Cardiac muscle cell (in vitro differentiated cells and primary cell): ENCODE results near the gene MYBBP1A. TPM values are rescaled to one million over a fixed set of nuclear protein-coding genes. Genes with fewer than 3 reads are reported as not detected.

Source experiments
- DNase-seq, 2 donors: peaks; one replicate each; pipeline versions ENCODE4 v3.0.0 to v3.0.0-alpha.2; 2010 to 2017; ENCODE audit warnings: low read depth in 1 of 2, low spot score in 1 of 2
- H3K27ac ChIP-seq: fragments of 200-600 bp; sonication (generic); 2 replicates; pipeline ENCODE4 v1.5.1; 2016
- H3K27me3 ChIP-seq: fragments of 200-600 bp; sonication (generic); 2 replicates; pipeline ENCODE4 v1.6.0; 2016; ENCODE audit warnings: control low read depth
- H3K36me3 ChIP-seq: fragments of 200-600 bp; sonication (generic); 2 replicates; pipeline ENCODE4 v1.5.1; 2016; ENCODE audit warnings: control low read depth
- H3K4me1 ChIP-seq: fragments of 200-600 bp; sonication (generic); 2 replicates; pipeline ENCODE4 v1.8.1; 2017; ENCODE audit warnings: low read depth, mild to moderate bottlenecking, mixed run types
- H3K4me3 ChIP-seq: fragments of 200-600 bp; sonication (generic); 2 replicates; pipeline ENCODE4 v1.5.1; 2016; ENCODE audit warnings: mild to moderate bottlenecking
- H3K9me3 ChIP-seq: fragments of 200-600 bp; sonication (generic); 2 replicates; pipeline ENCODE4 v1.5.1; 2017; ENCODE audit warnings: low read depth, mild to moderate bottlenecking, control low read depth
- CTCF ChIP-seq: IDR thresholded peaks from 2 replicates; pipeline ENCODE4 v1.5.1; 2012; ENCODE audit warnings: low read depth, mild to moderate bottlenecking, low read length
- polyA plus RNA-seq: library from polyadenylated mRNA; unstranded; fragments of >200 nt; fragmentation: Nextera tagmentation; extraction: Ambion mirVana; gene quantifications from 2 replicates; pipeline ENCODE4 v1.2.1, GENCODE V29; 2016
- total RNA-seq: library from RNA; depleted of rRNA; stranded (reverse); fragments of >200 nt; gene quantifications from 2 replicates; pipeline ENCODE4 v1.2.3, GENCODE V29; 2016

Gene MYBBP1A
- total and polyA plus RNA-seq, 2 experiments from 2014 or later: 51.5 to 57.1 TPM

DNA sequence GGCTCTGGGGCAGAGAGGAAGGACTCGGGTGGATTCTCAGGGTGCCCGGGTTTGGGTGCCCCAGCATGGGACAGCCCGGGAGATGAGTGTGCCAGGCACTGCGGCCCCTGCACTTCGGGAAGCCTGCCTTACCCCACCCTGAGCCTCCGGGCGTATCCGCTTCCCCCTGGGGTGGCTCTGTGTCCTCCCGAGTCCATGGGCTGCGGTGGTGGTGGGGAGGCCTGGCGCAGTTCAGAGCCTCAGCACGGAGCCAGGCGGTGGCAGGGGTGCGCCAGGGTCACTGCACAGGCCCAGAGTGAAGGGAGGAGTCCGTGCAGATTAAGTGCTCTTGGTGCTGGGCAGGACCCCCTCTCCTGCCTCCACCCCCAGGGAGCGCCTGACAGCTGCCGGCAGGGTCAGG is 20.7 kb downstream of the MYBBP1A start:
- H3K4me1 ChIP-seq: peaks cover 13% of the 10 kb centered on the region
- no peaks in the 10 kb centered on the region for H3K27me3 ChIP-seq
- no peak for DNase-seq
- H3K36me3 ChIP-seq: peaks cover 9% of the 10 kb centered on the region
- no peak overlapping the region for H3K27ac ChIP-seq
- no peak for TF ChIP-seq CTCF
- H3K4me3 ChIP-seq: no peak overlapping the region
- no peaks in the 10 kb centered on the region for H3K9me3 ChIP-seq

- no peak for DNase-seq
- Histone ChIP-seq H3K4me1 (peaks cover 13% of the 10 kb centered on the region), H3K36me3 (peaks cover 6% of the 10 kb centered on the region), H3K9me3 (no peaks in the 10 kb centered on the region), H3K4me3 (no peak overlapping the region), H3K27ac (no peak overlapping the region), H3K27me3 (no peaks in the 10 kb centered on the region)
- TF ChIP-seq CTCF: no peak
These were observed 21.4 kb downstream of the MYBBP1A start for GRCh38 chr17:4533523-4534504.

DNA sequence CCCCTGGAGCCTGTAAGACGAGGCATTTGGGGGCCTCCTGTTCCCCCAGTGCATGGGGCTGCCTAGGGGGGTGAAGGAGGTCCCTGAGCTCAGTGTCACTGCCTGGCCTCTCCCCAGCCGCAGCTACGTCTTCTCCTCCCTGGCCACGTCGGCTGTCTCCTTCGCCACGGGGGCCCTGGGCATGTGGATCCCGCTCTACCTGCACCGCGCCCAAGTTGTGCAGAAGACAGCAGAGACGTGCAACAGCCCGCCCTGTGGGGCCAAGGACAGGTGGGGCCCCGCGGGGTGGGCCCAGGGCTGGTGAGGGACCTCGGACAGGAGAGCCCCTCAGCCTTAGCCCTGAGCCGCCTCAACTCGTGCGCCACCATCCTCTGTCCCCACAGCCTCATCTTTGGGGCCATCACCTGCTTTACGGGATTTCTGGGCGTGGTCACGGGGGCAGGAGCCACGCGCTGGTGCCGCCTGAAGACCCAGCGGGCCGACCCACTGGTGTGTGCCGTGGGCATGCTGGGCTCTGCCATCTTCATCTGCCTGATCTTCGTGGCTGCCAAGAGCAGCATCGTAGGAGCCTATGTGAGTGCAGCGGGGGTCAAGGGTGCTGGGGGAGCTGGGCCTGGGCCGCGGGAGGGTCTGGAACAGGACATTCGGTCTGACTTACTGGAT is 22.2 kb downstream of the MYBBP1A start:
- Histone ChIP-seq H3K9me3 (no peaks in the 10 kb centered on the region), H3K4me1 (peaks cover 13% of the 10 kb centered on the region), H3K27ac (no peak overlapping the region), H3K4me3 (no peak overlapping the region), H3K36me3 (no peaks in the 10 kb centered on the region), H3K27me3 (no peaks in the 10 kb centered on the region)
- no peak for DNase-seq
- TF ChIP-seq CTCF: no peak

GRCh38 chr17:4531988-4532736 is 23.0 kb downstream of the MYBBP1A start:
- DNase-seq: no peak
- no peaks in the 10 kb centered on the region for H3K36me3 ChIP-seq
- no peaks in the 10 kb centered on the region for H3K9me3 ChIP-seq
- H3K4me1 ChIP-seq: peaks cover 13% of the 10 kb centered on the region
- H3K27ac ChIP-seq: no peak overlapping the region
- no peak overlapping the region for H3K4me3 ChIP-seq
- no peaks in the 10 kb centered on the region for H3K27me3 ChIP-seq
- no peak for TF ChIP-seq CTCF

GRCh38 chr17:4530799-4531730 is 24.1 kb downstream of the MYBBP1A start:
- H3K27ac ChIP-seq: no peak overlapping the region
- TF ChIP-seq CTCF: no peak

More at GRCh38 chr17:4530799-4531730, 24.1 kb downstream of the MYBBP1A start:
- no peaks in the 10 kb centered on the region for H3K36me3 ChIP-seq
- DNase-seq: peak in 1 of 2 donors; percentile 72
- H3K9me3 ChIP-seq: no peaks in the 10 kb centered on the region
- no peak overlapping the region for H3K4me3 ChIP-seq
- peaks cover 6% of the 10 kb centered on the region for H3K4me1 ChIP-seq
- H3K27me3 ChIP-seq: no peaks in the 10 kb centered on the region
